ENCODE results near the gene NR3C2.
A peak's percentile ranks its signal among the peaks of the same experiment; 100 is the strongest.

Gene NR3C2

DNA sequence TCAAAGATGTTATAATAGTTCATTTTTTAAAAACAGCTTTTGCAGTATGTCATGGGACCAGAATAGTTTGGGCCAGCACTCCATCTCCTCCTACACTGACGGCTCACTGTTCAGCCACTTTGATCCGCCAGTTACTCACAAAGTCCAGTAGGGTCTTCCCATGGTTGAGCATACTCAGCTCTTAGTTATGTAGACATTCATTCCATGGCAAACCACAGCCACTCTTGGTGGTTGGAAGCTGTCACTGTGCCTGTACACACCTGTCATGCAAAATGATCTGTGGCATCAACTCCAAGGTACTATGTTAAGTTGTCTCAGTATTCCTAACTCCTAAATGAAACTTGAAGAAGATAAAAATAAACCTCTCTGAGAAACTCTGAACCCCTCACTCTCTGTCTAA is 127.2 kb downstream of the NR3C2 start:
- TF ChIP-seq, protein P1, sequence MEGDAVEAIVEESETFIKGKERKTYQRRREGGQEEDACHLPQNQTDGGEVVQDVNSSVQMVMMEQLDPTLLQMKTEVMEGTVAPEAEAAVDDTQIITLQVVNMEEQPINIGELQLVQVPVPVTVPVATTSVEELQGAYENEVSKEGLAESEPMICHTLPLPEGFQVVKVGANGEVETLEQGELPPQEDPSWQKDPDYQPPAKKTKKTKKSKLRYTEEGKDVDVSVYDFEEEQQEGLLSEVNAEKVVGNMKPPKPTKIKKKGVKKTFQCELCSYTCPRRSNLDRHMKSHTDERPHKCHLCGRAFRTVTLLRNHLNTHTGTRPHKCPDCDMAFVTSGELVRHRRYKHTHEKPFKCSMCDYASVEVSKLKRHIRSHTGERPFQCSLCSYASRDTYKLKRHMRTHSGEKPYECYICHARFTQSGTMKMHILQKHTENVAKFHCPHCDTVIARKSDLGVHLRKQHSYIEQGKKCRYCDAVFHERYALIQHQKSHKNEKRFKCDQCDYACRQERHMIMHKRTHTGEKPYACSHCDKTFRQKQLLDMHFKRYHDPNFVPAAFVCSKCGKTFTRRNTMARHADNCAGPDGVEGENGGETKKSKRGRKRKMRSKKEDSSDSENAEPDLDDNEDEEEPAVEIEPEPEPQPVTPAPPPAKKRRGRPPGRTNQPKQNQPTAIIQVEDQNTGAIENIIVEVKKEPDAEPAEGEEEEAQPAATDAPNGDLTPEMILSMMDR (IDR thresholded peaks at IDR 0.05; ENCODE audit: low read depth, low read length): no peak
- H3K4me3 ChIP-seq (replicated peaks in 1 of 2; ENCODE audit: low read depth in 2 of 2, low read length in 2 of 2): no peak overlapping the region
- peak; percentile 20 to 33 for DNase-seq (ENCODE audit: low read depth in 2 of 2)

DNA sequence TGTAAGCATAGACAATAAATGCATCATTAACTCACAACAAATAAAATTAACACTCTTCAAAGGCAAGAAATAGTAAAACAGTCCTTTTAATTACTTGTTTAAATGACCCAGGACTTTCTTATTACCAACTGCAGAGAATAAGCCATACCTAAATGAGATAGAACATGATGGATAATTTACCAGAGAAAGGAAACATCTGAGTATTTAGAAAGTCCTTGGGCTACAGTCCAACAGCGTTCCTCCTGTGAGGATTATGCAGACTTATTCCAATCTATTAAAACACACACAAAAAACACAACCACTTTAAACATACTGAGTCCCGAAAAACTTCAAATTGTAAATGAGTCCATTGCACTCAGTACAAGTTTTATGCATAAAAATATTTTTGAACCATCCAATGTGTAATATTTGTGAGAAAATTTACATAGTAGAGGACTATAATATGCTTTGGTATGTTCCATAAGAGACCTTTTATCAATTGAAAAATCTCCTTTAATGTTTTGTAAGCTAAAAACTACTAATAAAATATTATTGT is 129.2 kb downstream of the NR3C2 start:
- TF ChIP-seq, protein P1 (IDR thresholded peaks at IDR 0.05; ENCODE audit: low read depth, low read length): no peak
- no peak overlapping the region for H3K4me3 ChIP-seq (replicated peaks in 1 of 2; ENCODE audit: low read depth in 2 of 2, low read length in 2 of 2)
- no peak for DNase-seq (ENCODE audit: low read depth in 2 of 2)

DNA sequence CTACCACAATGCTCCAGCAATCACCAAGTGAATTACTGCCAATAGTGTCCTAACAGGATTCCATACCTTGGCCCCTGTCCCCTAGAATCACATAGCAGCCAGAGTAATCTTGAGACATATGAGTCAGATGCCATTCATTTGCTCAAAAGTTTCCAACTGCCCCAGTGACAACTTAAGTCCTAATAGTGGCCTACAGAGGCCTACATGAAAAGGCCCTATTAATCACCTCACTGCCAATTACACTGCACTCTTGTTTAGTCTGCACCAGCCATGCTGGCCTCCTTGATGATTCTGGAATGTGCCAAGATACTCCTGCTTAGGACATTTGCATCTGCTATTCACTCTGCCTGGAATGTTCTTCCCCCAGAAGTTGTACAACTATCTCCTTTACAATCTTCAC is 130.7 kb downstream of the NR3C2 start:
- H3K4me3 ChIP-seq (replicated peaks in 1 of 2; ENCODE audit: low read depth in 2 of 2, low read length in 2 of 2): no peak overlapping the region
- DNase-seq (ENCODE audit: low read depth in 2 of 2): no peak
- TF ChIP-seq, protein P1 (IDR thresholded peaks at IDR 0.05; ENCODE audit: low read depth, low read length): no peak

DNA sequence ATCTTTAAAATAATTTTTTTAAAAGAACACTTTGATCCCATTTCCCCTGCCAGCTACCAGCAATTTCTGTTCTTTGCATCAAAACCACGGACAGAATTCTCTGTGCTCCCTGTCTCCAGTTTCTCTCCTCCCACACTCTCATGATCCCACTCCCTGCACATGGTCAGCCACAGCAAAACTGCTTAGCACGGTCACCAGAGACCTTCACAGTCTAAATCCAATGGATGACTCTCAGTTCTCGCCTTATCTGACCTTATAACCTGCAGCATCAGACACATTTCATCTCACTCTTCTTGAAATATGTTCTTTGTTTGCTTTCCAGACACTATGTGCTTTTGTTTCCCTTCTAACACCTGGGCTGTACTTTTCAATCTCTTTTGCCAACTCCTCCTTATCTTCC is 131.5 kb downstream of the NR3C2 start:
- TF ChIP-seq, protein P1 (IDR thresholded peaks at IDR 0.05; ENCODE audit: low read depth, low read length): no peak
- H3K4me3 ChIP-seq (replicated peaks in 1 of 2; ENCODE audit: low read depth in 2 of 2, low read length in 2 of 2): no peak overlapping the region
- no peak for DNase-seq (ENCODE audit: low read depth in 2 of 2)

DNA sequence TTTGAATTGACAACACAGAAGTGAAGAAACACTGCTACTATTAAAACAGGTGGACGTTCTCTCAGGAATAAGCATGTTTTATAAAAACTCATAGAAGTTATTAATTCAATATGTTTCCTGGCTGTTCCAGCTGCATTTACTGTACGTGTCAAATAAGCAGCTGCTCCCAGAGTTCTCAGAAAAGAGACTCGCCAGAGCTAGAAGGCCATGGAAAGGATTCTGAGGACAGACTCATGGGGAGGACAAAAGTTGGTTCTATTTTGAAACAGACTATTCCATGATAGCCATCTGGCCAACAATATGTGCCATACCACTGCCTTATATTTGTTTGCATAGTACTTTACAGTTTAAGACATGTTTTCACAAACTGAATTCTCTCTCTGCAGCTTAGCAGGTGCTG is 136.5 kb downstream of the NR3C2 start:
- no peak overlapping the region for H3K4me3 ChIP-seq (replicated peaks in 1 of 2; ENCODE audit: low read depth in 2 of 2, low read length in 2 of 2)
- no peak for DNase-seq (ENCODE audit: low read depth in 2 of 2)
- TF ChIP-seq, protein P1 (IDR thresholded peaks at IDR 0.05; ENCODE audit: low read depth, low read length): no peak

DNA sequence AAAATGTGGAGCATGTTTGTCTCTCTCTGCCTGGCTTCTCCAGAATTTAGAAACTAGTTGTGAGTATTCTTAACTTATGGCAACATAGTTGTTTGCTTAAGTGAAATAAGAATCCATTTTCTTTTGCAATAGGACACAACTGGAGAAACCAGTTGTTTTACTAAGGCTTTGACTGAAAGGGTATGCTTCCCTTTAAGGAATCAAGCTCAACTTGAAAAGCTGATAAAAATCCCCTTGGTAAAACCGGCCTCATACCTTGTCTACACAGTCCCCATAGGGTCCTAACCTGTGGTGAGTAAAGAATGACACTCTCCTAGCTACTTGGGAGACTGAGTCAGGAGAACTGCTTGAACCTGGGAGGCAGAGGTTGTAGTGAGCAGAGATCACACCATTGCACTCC is 139.8 kb downstream of the NR3C2 start:
- no peak for DNase-seq (ENCODE audit: low read depth in 2 of 2)
- TF ChIP-seq, protein P1 (IDR thresholded peaks at IDR 0.05; ENCODE audit: low read depth, low read length): no peak
- no peak overlapping the region for H3K4me3 ChIP-seq (replicated peaks in 1 of 2; ENCODE audit: low read depth in 2 of 2, low read length in 2 of 2)

DNA sequence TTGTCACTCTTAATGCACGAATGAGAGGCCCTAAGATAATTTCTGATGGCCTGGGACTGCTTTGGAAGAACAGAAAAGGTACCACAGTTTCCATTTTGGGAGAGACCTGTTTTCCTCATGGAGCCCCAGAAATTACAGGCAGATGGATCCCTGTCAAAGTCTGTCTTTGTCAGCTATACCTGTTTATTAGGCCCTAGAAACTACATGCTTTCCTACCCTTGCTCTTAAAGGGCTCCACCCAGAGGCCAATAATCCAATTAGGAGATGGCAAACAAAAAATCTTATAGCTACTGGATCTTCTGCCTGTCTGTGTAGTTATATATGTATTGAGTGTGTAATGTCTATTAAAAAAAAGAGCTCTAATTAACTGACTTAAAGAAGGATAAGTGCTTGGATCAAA is 141.3 kb downstream of the NR3C2 start:
- TF ChIP-seq, protein P1 (IDR thresholded peaks at IDR 0.05; ENCODE audit: low read depth, low read length): no peak
- no peak overlapping the region for H3K4me3 ChIP-seq (replicated peaks in 1 of 2; ENCODE audit: low read depth in 2 of 2, low read length in 2 of 2)
- DNase-seq (ENCODE audit: low read depth in 2 of 2): no peak
